Mesodermal cell (in vitro differentiated cells): ENCODE measurements around the gene SLIT1.

Experiments
- H3K27ac ChIP-seq: 2 replicates; pipeline ENCODE4 v1.7.0; 2013; ENCODE audit warnings: mild to moderate bottlenecking, low read depth, low read length, moderate library complexity; ENCODE audit not compliant: severe bottlenecking
- H3K36me3 ChIP-seq: 2 replicates; pipeline ENCODE4 v1.7.1; 2013; ENCODE audit warnings: mild to moderate bottlenecking, low read length, moderate library complexity; ENCODE audit not compliant: control insufficient read depth, insufficient read depth
- H3K4me1 ChIP-seq: one replicate; pipeline ENCODE4 v1.7.1; 2013; ENCODE audit warnings: mild to moderate bottlenecking, low read length; ENCODE audit not compliant: insufficient read depth, control insufficient read depth, poor library complexity, severe bottlenecking
- H3K4me3 ChIP-seq: 2 replicates; pipeline ENCODE4 v1.7.0; 2013; ENCODE audit warnings: low read length, control low read depth, mild to moderate bottlenecking; ENCODE audit not compliant: insufficient read depth, poor library complexity, severe bottlenecking; ENCODE audit errors: extremely low read depth
- H3K9me3 ChIP-seq: 2 replicates; pipeline ENCODE4 v1.7.1; 2013; ENCODE audit warnings: mild to moderate bottlenecking, low read length, moderate library complexity; ENCODE audit not compliant: control insufficient read depth
- WGBS, 2 experiments: methylation state at CpG; one replicate each; pipeline ENCODE4 v1.1.5; 2013; ENCODE audit warnings: missing lambda C conversion rate in 2 of 2; ENCODE audit not compliant: insufficient coverage in 2 of 2; 5-methylcytosine and 5-hydroxymethylcytosine counted together

The SLIT1 gene

DNA sequence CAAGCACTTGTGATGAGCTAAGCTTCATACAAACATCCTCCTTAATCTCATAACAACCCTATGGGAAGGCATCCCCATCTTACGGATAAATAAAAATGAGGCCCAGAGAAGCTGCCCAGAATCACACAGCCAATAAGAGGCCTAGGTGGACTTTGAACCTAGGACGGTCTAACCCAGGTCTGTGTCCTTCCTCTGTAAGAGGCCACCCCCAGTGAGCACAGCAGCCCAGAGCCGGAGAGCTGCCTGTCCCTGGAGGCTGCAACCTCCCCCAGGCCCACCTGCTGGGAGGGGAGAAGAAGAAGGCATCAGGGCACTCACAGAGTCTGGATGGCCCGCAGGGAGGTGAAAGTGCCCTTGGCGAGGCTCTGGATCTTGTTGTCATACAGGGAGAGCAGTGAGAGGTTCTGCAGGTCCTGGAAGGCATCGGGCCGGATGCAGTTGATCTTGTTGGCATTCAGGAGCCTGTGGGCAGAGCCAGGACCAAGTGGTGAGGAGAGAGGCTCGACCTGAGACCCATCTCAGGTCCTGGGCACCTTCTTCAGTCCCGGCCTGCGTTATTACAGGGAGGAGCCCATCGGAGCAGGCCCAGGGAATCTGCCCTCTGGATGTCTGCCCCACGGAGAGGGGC lies 129.6 kb downstream of the SLIT1 start:
- H3K4me1 ChIP-seq: no peaks in the 10 kb centered on the region
- no peak overlapping the region for H3K27ac ChIP-seq
- H3K9me3 ChIP-seq: no peaks in the 10 kb centered on the region
- no peak overlapping the region for H3K4me3 ChIP-seq
- no peaks in the 10 kb centered on the region for H3K36me3 ChIP-seq
- WGBS, 2 experiments: 91 to 97% methylated on average over 10 to 11 of the region's 12 CpGs

DNA sequence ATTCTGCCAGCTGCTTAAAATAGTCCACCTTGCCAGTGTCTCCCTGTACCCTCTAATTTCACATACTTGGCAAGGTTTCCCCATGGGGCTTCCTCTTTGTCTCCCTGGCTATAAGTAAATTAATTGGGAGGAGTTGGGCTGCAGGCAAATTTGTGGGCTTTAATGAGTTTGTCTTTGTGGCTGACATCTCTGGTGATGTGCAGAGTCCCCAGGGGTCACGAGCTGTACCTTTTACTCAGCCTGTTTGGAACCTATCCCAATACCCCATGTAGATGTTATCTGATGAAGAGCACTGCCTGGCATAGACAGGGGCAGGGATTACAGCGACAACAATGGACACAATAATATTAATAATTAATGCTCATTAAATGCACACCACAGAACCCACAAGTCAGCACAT lies 132.5 kb downstream of the SLIT1 start:
- Histone ChIP-seq H3K4me3 (no peak overlapping the region), H3K9me3 (no peaks in the 10 kb centered on the region), H3K27ac (no peak overlapping the region), H3K4me1 (no peaks in the 10 kb centered on the region), H3K36me3 (no peaks in the 10 kb centered on the region)
- 67% methylated on average over 1 of the region's 2 CpGs; no CpG with 5 or more reads in 1 of the 2 experiments for WGBS, 2 experiments

GRCh38 chr10:97050956-97051496 lies 134.7 kb downstream of the SLIT1 start:
- Histone ChIP-seq H3K9me3 (no peaks in the 10 kb centered on the region), H3K27ac (no peak overlapping the region), H3K4me1 (no peaks in the 10 kb centered on the region), H3K36me3 (no peaks in the 10 kb centered on the region), H3K4me3 (no peak overlapping the region)
- WGBS, 2 experiments: 52 to 80% methylated on average over 2 to 3 of the region's 4 CpGs

- H3K36me3 ChIP-seq: no peaks in the 10 kb centered on the region
Observed at GRCh38 chr10:97050205-97050745, 135.5 kb downstream of the SLIT1 start.

DNA sequence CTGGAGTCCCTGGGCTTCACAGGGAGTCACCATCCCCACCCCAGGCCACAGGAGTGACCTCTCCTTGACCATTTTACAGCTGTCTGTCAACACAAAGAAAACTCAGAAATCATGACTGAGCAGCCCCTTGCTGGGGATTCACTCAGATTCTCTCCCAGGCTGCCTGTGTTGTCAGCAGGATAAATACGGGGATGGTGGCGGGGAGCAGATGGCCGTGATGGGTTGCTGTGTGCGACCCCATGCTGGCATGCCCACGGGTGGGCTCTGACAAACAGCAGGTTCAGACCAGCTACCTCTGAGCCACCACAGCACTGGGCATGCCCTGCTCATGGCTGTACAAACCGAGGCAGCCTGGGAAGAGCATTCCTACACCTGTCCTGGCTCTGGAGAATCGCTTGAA lies 136.1 kb downstream of the SLIT1 start:
- Histone ChIP-seq H3K4me3 (no peak overlapping the region), H3K9me3 (no peaks in the 10 kb centered on the region), H3K4me1 (no peaks in the 10 kb centered on the region), H3K27ac (no peak overlapping the region), H3K36me3 (no peaks in the 10 kb centered on the region)
- WGBS, 2 experiments: 75 to 81% methylated on average over 7 of the region's 7 CpGs

More at GRCh38 chr10:97050205-97050745, 135.5 kb downstream of the SLIT1 start:
- H3K27ac ChIP-seq: no peak overlapping the region
- H3K4me1 ChIP-seq: no peaks in the 10 kb centered on the region
- 86 to 89% methylated on average over 3 of the region's 3 CpGs for WGBS, 2 experiments
- no peaks in the 10 kb centered on the region for H3K9me3 ChIP-seq
- H3K4me3 ChIP-seq: no peak overlapping the region

DNA sequence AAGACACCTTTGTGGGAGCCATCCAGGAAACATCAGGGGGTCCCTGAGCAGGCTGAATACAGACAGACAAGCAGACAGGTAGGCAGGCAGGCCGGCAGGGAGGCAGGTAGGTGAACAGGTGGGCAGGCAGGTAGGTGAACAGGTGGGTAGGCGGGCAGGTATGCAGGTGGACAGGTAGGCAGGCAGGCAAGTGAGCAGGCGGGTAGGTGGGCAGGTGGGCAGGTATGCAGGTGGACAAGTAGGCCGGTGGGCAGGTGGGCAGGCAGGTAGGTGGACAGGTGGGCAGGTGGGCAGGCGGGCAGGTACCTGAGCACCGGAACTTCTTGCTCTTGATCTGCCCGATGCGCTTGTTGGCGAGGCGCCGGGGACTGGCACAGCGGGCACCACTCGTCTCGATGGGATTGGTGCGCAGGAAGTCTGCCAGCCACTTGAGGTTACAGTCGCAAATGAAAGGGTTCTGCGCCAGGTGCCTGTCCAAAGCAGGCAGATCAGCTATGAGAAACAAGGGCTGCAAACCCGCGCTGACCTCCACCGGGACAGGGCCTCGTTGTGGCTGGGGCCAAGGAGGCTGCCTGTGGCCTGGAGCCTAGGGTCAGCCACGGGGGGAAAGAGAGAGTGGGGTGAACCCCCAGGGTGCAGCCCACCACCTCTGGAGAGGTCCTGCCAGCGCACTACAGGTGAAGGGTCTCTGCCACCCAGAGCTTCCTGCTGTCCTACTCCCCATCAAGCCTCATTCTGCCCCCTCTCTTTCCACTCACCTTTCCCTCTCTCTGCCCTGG lies 136.9 kb downstream of the SLIT1 start:
- Histone ChIP-seq H3K4me3 (no peak overlapping the region), H3K36me3 (no peaks in the 10 kb centered on the region), H3K27ac (no peak overlapping the region), H3K4me1 (no peaks in the 10 kb centered on the region), H3K9me3 (no peaks in the 10 kb centered on the region)
- WGBS, 2 experiments: 89 to 92% methylated on average over 21 to 22 of the region's 23 CpGs

- Histone ChIP-seq H3K9me3 (no peaks in the 10 kb centered on the region), H3K4me3 (no peak overlapping the region)
- WGBS, 2 experiments: 91 to 97% methylated on average over 5 to 6 of the region's 9 CpGs
Observed at GRCh38 chr10:97047788-97048187, 138.0 kb downstream of the SLIT1 start.

DNA sequence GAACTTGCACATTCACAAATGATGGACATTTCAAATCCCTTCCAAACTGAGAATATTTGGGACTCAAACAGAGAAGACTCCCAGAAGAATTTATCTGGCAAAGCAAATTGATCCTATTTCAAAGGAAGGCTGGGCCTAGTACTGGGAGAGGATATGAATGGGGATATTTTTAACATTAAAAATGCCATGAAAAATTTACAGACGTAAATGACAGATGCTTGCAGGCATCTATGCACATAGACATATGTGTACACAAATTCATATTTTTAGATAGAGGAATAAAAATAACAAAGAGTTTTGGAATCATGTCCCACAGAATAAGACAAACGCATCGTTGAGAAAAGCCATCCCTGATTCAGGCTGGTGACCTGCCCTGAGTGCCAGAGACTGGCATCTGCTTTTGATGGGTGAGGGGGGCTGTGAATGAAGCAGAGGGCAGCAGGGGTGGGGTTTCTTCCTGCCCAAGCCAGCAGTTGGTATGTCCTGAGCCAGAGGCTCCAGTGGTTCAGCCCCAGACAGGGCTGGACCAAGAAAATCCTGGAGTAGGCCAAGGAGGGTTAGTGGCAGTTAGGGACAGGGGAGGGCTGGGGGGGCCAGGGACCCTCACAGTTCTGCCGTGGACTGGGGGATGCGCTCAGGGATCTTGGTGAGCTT lies 138.5 kb downstream of the SLIT1 start:
- WGBS, 2 experiments: 87 to 100% methylated on average over 2 to 4 of the region's 5 CpGs
- Histone ChIP-seq H3K4me3 (no peak overlapping the region), H3K4me1 (no peaks in the 10 kb centered on the region), H3K27ac (no peak overlapping the region), H3K9me3 (no peaks in the 10 kb centered on the region), H3K36me3 (no peaks in the 10 kb centered on the region)

More at GRCh38 chr10:97047788-97048187, 138.0 kb downstream of the SLIT1 start:
- Histone ChIP-seq H3K27ac (no peak overlapping the region), H3K36me3 (no peaks in the 10 kb centered on the region), H3K4me1 (no peaks in the 10 kb centered on the region)

GRCh38 chr10:97046456-97047082 lies 139.2 kb downstream of the SLIT1 start:
- Histone ChIP-seq H3K9me3 (no peaks in the 10 kb centered on the region), H3K4me3 (no peak overlapping the region), H3K27ac (no peak overlapping the region), H3K4me1 (no peaks in the 10 kb centered on the region), H3K36me3 (no peaks in the 10 kb centered on the region)
- 88 to 91% methylated on average over 8 of the region's 11 CpGs for WGBS, 2 experiments

GRCh38 chr10:97043563-97043855 lies 142.2 kb downstream of the SLIT1 start:
- no peaks in the 10 kb centered on the region for H3K9me3 ChIP-seq
- WGBS, 2 experiments: 93 to 95% methylated on average over 10 to 14 of the region's 14 CpGs
- no peaks in the 10 kb centered on the region for H3K4me1 ChIP-seq
- H3K36me3 ChIP-seq: no peaks in the 10 kb centered on the region
- H3K4me3 ChIP-seq: no peak overlapping the region
- H3K27ac ChIP-seq: no peak overlapping the region
